Natural killer cell (primary cell): ENCODE results near the gene DMBT1. TPM values are rescaled to one million over a fixed set of nuclear protein-coding genes. Genes with fewer than 3 reads are reported as not detected.

Experiments
- ATAC-seq, 3 donors: fragments of 150-1000 bp in 2 of 3; fragments of 200-7000 bp in 1 of 3; cut with Tn5 transposase; 1 replicate in 1 of 3; 2 replicates in 2 of 3; pipeline ENCODE4 v1.10.0; 2021; ENCODE audit warnings: mild to moderate bottlenecking in 2 of 3, moderate library complexity in 2 of 3
- DNase-seq, 2 donors: peaks; one replicate each; pipeline versions ENCODE4 v3.0.0 to v3.0.0-alpha.2; 2013 to 2021; ENCODE audit warnings: mixed read lengths in 1 of 2
- H3K27ac ChIP-seq: one replicate; pipeline ENCODE4 v1.5.1; 2013; ENCODE audit warnings: mild to moderate bottlenecking, low read length
- H3K27me3 ChIP-seq: one replicate; pipeline ENCODE4 v1.6.1; 2013; ENCODE audit warnings: low read length; ENCODE audit not compliant: control insufficient read depth, insufficient read depth
- H3K36me3 ChIP-seq: one replicate; pipeline ENCODE4 v1.6.1; 2013; ENCODE audit warnings: low read length; ENCODE audit not compliant: control insufficient read depth, insufficient read depth
- H3K4me1 ChIP-seq: one replicate; pipeline ENCODE4 v1.6.1; 2013; ENCODE audit warnings: low read length; ENCODE audit not compliant: control insufficient read depth, insufficient read depth
- H3K4me3 ChIP-seq: one replicate; pipeline ENCODE4 v1.5.1; 2013; ENCODE audit warnings: low read length
- H3K9me3 ChIP-seq: one replicate; pipeline ENCODE4 v1.6.1; 2013; ENCODE audit warnings: low read length; ENCODE audit not compliant: control insufficient read depth, insufficient read depth
- H3K27ac Mint-ChIP-seq, 2 donors: one replicate each; pipeline ENCODE4 v1.8.0; 2022; ENCODE audit warnings: mild to moderate bottlenecking in 2 of 2, mixed read lengths in 2 of 2, moderate library complexity in 1 of 2
- H3K27me3 Mint-ChIP-seq, 2 donors: one replicate each; pipeline ENCODE4 v1.8.0; 2022; ENCODE audit warnings: low read depth in 2 of 2, mixed read lengths in 2 of 2
- H3K36me3 Mint-ChIP-seq: one replicate; pipeline ENCODE4 v1.8.0; 2022; ENCODE audit warnings: mixed read lengths
- H3K4me1 Mint-ChIP-seq, 2 donors: one replicate each; pipeline ENCODE4 v1.8.0; 2022; ENCODE audit warnings: mixed read lengths in 2 of 2
- H3K4me3 Mint-ChIP-seq: one replicate; pipeline ENCODE4 v1.8.0; 2022; ENCODE audit warnings: mild to moderate bottlenecking, moderate library complexity, mixed read lengths
- H3K9me3 Mint-ChIP-seq, 2 donors: one replicate each; pipeline ENCODE4 v1.8.0; 2022; ENCODE audit warnings: mixed read lengths in 2 of 2
- WGBS: methylation state at CpG from one replicate; pipeline ENCODE4 v1.1.7; 2013; ENCODE audit warnings: missing lambda C conversion rate; ENCODE audit not compliant: insufficient coverage; 5-methylcytosine and 5-hydroxymethylcytosine counted together
- intact Hi-C: fragments of 100-400 bp; cut with micrococcal nuclease; formaldehyde crosslinking; loops from one replicate; pipeline ENCODE4 v1.14.2; 2022
- total RNA-seq, 4 donors: library from RNA; stranded (reverse); fragments of 120-200 nt in 1 of 4; gene quantifications; one replicate each; pipeline versions ENCODE4 v1.2.3 to v1.2.4, GENCODE V29; 2013 to 2022
- TF ChIP-seq, protein P1 (sequence below): fragments of 200-600 bp; IDR thresholded peaks from one replicate; pipeline ENCODE4 v1.8.0; 2022; ENCODE audit warnings: antibody characterized with exemption

DMBT1 gene
- total RNA-seq, 3 donors from 2014 or later (not counting 1 experiment from before 2014, with no cell fraction given): not detected

DNA sequence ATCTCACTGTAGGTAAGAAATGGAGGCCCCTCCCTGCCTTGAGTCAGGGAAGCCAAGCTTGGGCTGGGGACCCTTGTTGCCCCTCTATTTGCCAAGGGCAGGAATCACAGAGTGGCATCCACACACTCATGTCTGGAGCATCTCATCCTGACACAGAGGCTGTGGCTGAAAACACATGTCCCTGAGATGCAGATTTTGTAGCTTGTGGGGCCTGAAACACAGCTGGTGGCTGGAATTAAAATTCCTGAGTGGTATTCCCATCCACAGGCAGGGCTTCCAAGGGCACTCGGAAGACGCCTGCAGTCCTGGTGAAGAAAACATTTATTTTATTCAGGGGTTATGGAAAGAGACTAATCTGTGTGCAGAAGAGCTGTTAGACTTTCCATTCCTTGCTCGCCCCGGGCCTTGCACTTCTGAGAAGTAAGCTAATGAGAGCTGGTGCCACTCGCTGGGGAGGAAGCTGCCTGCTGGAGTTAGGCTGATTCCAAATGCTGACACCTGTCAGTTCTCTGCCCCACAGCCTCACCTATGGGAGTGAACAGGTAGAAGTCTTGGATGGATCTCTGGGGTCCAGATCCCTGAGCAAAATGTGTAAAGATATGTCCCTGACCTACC, 103.1 kb downstream of the DMBT1 start:
- Mint-ChIP-seq H3K36me3 (no peaks in the 10 kb centered on the region), H3K9me3 (no peaks in the 10 kb centered on the region), H3K27ac (no peak overlapping the region), H3K4me1 (no peaks in the 10 kb centered on the region), H3K4me3 (no peak overlapping the region), H3K27me3 (peaks cover 3 to 13% of the 10 kb centered on the region in 2 donors)
- intact Hi-C loops: no loop called here
- Histone ChIP-seq H3K9me3 (no peaks in the 10 kb centered on the region), H3K27ac (no peak overlapping the region), H3K27me3 (no peaks in the 10 kb centered on the region), H3K4me3 (no peak overlapping the region), H3K36me3 (no peaks in the 10 kb centered on the region), H3K4me1 (no peaks in the 10 kb centered on the region)
- TF ChIP-seq, protein P1, sequence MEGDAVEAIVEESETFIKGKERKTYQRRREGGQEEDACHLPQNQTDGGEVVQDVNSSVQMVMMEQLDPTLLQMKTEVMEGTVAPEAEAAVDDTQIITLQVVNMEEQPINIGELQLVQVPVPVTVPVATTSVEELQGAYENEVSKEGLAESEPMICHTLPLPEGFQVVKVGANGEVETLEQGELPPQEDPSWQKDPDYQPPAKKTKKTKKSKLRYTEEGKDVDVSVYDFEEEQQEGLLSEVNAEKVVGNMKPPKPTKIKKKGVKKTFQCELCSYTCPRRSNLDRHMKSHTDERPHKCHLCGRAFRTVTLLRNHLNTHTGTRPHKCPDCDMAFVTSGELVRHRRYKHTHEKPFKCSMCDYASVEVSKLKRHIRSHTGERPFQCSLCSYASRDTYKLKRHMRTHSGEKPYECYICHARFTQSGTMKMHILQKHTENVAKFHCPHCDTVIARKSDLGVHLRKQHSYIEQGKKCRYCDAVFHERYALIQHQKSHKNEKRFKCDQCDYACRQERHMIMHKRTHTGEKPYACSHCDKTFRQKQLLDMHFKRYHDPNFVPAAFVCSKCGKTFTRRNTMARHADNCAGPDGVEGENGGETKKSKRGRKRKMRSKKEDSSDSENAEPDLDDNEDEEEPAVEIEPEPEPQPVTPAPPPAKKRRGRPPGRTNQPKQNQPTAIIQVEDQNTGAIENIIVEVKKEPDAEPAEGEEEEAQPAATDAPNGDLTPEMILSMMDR: no peak
- 91% methylated on average over 5 of the region's 5 CpGs for WGBS
- ATAC-seq: no peak
- no peak for DNase-seq

DNA sequence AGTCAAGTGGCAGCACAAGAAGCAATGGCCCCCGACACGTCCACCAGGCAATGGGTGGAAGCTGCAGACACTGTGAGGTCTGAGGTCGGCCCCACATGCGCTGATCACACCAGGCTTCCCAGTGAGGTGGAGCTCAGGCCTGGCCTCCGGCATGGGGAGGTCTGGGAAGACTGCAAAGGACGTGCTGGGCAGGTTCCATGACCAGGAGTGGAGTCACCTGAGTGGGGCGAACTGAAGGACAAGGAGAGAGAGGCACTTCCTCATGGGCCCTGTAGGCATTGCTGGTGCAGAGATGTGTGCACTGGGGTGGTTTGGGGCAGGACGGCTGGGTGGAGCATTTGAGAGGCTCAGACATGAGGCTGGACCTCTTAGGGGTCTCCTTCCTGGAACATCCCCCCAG, 103.9 kb downstream of the DMBT1 start:
- intact Hi-C loops: no loop called here
- TF ChIP-seq, protein P1: no peak
- no peak overlapping the region for H3K27ac Mint-ChIP-seq
- no peak for ATAC-seq
- no peak for DNase-seq
- Histone ChIP-seq H3K9me3 (no peaks in the 10 kb centered on the region), H3K27ac (no peak overlapping the region), H3K36me3 (no peaks in the 10 kb centered on the region), H3K27me3 (no peaks in the 10 kb centered on the region), H3K4me3 (no peak overlapping the region), H3K4me1 (no peaks in the 10 kb centered on the region)
- H3K9me3 Mint-ChIP-seq: no peaks in the 10 kb centered on the region
- H3K36me3 Mint-ChIP-seq: no peaks in the 10 kb centered on the region
- peaks cover 3 to 16% of the 10 kb centered on the region in 2 donors for H3K27me3 Mint-ChIP-seq
- 81% methylated on average over 8 of the region's 8 CpGs for WGBS
- no peak overlapping the region for H3K4me3 Mint-ChIP-seq
- H3K4me1 Mint-ChIP-seq: no peaks in the 10 kb centered on the region

DNA sequence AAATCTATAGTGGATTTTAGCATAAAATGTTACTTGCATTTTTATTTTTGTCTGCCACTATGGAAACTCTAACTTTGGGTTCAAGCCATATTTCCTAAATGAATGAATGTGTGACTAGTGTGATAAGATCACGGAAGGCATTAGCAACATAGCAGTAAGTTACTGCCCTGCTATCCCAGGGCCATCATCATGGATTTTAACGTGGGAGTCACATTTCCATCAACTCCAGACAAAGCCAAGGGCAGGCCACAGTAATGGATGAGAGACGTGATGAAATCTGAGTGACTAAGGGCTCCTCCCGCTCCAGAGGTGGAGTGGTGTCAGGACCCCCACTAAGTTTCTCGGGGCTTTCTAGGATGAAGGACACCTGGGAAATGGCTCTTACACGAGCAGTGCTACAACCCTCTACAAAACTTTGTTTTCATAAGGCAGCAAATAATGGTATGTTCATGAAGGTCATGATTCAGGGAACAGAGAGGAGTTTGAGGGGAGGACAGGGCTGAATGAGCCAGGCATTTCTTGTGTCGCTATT, 104.8 kb downstream of the DMBT1 start:
- DNase-seq (no peak), ATAC-seq (no peak)
- TF ChIP-seq, protein P1: no peak
- 68% methylated on average over 7 of the region's 7 CpGs for WGBS
- H3K27me3 Mint-ChIP-seq: peaks cover 3 to 18% of the 10 kb centered on the region in 2 donors
- H3K36me3 ChIP-seq: no peaks in the 10 kb centered on the region
- no peaks in the 10 kb centered on the region for H3K36me3 Mint-ChIP-seq
- H3K4me1 Mint-ChIP-seq: no peaks in the 10 kb centered on the region
- no peaks in the 10 kb centered on the region for H3K9me3 ChIP-seq
- H3K4me3 Mint-ChIP-seq: no peak overlapping the region
- H3K4me1 ChIP-seq: no peaks in the 10 kb centered on the region
- no peaks in the 10 kb centered on the region for H3K27me3 ChIP-seq
- intact Hi-C loops: no loop called here
- H3K9me3 Mint-ChIP-seq: no peaks in the 10 kb centered on the region
- H3K27ac ChIP-seq: no peak overlapping the region
- H3K4me3 ChIP-seq: no peak overlapping the region
- H3K27ac Mint-ChIP-seq: no peak overlapping the region

DNA sequence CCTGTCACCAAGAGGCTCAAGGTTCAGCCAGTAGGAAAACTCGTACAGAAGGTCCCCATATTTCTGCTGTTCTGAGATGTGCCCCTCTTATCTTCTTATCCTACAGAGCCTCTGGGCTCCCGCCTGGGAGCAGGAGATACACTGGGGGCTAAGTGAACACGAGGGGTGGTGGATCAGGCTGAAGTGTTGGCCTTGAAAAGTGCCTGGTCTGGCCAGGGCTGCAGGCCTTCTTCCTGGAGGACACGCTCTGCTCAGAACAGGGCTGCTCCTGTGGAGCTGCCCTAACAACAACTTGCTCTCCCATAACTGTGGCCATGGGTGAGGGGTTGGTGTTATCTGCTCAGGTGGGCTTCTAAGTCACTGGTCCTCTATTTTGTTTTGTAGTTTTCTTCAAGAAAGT, 105.4 kb downstream of the DMBT1 start:
- Mint-ChIP-seq H3K36me3 (no peaks in the 10 kb centered on the region), H3K27me3 (peaks cover 5 to 23% of the 10 kb centered on the region in 2 donors), H3K4me1 (no peaks in the 10 kb centered on the region), H3K9me3 (no peaks in the 10 kb centered on the region), H3K4me3 (no peak overlapping the region), H3K27ac (no peak overlapping the region)
- TF ChIP-seq, protein P1: no peak
- 71% methylated on average over 4 of the region's 4 CpGs for WGBS
- Histone ChIP-seq H3K4me1 (no peaks in the 10 kb centered on the region), H3K9me3 (no peaks in the 10 kb centered on the region), H3K4me3 (no peak overlapping the region), H3K27ac (no peak overlapping the region), H3K36me3 (no peaks in the 10 kb centered on the region), H3K27me3 (no peaks in the 10 kb centered on the region)
- intact Hi-C loops: no loop called here
- ATAC-seq (no peak), DNase-seq (no peak)
